ENCODE measurements around the gene CST11.

CST11 gene, protein sequence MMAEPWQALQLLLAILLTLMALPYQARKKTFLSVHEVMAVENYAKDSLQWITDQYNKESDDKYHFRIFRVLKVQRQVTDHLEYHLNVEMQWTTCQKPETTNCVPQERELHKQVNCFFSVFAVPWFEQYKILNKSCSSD

GRCh38 chr20:23452776-23453175, at the start of gene CST11:
Gene CST11 (minus strand): TSS chr20:23452876. CDS start chr20:23452811, 65 bp downstream.
- DNase-seq (ENCODE audit: low read depth): no peak
- Histone ChIP-seq H3K4me1 (ENCODE audit: control insufficient read depth, insufficient read depth, low read length) (no peaks in the 10 kb centered on the region), H3K36me3 (ENCODE audit: control insufficient read depth, insufficient read depth, low read length, severe bottlenecking) (no peaks in the 10 kb centered on the region), H3K27me3 (replicated peaks; ENCODE audit: control insufficient read depth, insufficient read depth, low read length) (peaks cover 33% of the 10 kb centered on the region), H3K9me3 (ENCODE audit: control insufficient read depth, low read length) (peaks cover 5% of the 10 kb centered on the region), H3K9ac (ENCODE audit: low read length) (no peak within 1 kb of the TSS), H3K4me3 (ENCODE audit: low read length) (no peak within 1 kb of the TSS)

DNA sequence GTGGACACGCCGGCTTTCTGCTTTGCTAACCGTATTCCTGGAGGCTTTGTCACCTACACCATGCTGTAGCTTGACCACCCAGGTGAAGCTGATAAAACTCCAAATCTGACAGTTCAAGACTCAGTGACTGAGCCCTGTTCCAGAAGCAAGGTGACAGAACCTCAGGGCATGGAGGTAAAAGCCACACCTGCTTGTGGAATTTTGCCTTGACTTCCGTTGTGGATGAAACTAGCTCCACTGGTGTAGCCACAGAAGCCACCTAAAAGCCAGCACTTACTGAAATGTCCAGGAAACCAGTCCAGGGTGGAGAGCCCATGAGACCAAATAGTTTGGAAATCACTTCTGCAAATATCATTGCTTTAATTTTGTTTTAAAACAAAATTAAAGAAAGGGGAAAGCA, 49.2 kb upstream of the CST11 start:
- no peak overlapping the region for H3K4me3 ChIP-seq (ENCODE audit: low read length)
- H3K9ac ChIP-seq (ENCODE audit: low read length): no peak overlapping the region
- H3K36me3 ChIP-seq (ENCODE audit: control insufficient read depth, insufficient read depth, low read length, severe bottlenecking): no peaks in the 10 kb centered on the region
- DNase-seq (ENCODE audit: low read depth): no peak
- peaks cover 38% of the 10 kb centered on the region for H3K27me3 ChIP-seq (replicated peaks; ENCODE audit: control insufficient read depth, insufficient read depth, low read length)
- no peaks in the 10 kb centered on the region for H3K9me3 ChIP-seq (ENCODE audit: control insufficient read depth, low read length)
- no peaks in the 10 kb centered on the region for H3K4me1 ChIP-seq (ENCODE audit: control insufficient read depth, insufficient read depth, low read length)

- no peak for DNase-seq (ENCODE audit: low read depth)
- peaks cover 28% of the 10 kb centered on the region for H3K27me3 ChIP-seq (replicated peaks; ENCODE audit: control insufficient read depth, insufficient read depth, low read length)
- no peaks in the 10 kb centered on the region for H3K36me3 ChIP-seq (ENCODE audit: control insufficient read depth, insufficient read depth, low read length, severe bottlenecking)
- H3K9me3 ChIP-seq (ENCODE audit: control insufficient read depth, low read length): no peaks in the 10 kb centered on the region
- no peaks in the 10 kb centered on the region for H3K4me1 ChIP-seq (ENCODE audit: control insufficient read depth, insufficient read depth, low read length)
- no peak overlapping the region for H3K4me3 ChIP-seq (ENCODE audit: low read length)
- no peak overlapping the region for H3K9ac ChIP-seq (ENCODE audit: low read length)
Observed at GRCh38 chr20:23497536-23497935, 44.9 kb upstream of the CST11 start.

DNA sequence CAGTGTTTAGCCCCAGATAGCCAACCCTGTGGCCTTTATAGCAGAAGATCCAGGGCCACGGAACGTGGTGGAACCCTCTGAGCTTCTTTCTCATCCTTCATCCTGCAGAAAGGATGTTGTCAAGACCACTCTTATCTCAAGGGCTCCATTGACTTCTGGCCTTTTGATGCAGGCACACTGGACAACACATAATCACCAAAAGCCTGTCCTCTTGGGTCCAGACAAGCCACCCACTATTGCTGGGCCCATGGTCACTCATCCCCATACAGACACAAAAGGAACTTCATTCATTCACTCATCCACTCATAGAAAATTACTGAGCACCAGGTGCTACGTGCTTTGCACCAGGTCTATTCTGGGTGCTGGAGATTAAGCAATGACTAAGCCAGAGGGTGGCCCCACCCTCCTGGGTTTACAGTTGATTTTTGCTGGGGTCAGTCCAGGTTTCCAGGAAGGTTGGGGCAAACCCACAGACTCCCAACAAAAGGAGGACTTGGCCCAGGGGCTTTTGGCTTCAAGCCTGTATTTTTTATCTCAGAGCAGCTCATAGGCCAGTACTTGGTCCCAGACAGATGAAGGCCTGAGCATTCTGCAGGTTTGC, 40.6 kb upstream of the CST11 start:
- Histone ChIP-seq H3K9ac (ENCODE audit: low read length) (no peak overlapping the region), H3K27me3 (replicated peaks; ENCODE audit: control insufficient read depth, insufficient read depth, low read length) (peaks cover 7% of the 10 kb centered on the region), H3K9me3 (ENCODE audit: control insufficient read depth, low read length) (peaks cover 4% of the 10 kb centered on the region), H3K4me1 (ENCODE audit: control insufficient read depth, insufficient read depth, low read length) (no peaks in the 10 kb centered on the region), H3K36me3 (ENCODE audit: control insufficient read depth, insufficient read depth, low read length, severe bottlenecking) (no peaks in the 10 kb centered on the region), H3K4me3 (ENCODE audit: low read length) (no peak overlapping the region)
- no peak for DNase-seq (ENCODE audit: low read depth)

DNA sequence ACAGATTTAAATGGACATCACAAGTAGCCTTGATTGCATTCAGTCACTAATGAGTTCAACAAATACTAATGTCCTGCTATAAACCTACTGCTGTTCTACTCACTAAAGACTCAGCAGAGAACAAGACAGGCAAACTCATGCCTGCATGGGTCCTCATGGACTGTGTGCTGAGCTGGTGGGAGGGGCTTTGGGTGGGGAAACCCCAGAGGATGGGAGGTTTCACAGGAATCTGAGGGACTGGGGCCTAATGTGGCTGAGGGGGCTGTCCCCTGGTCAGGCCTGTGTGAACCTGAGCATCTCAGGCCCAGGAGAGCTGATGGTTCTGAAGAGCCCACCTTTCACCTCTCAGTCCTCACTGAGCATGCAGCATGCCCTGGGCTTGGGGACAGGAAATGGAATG, 39.6 kb upstream of the CST11 start:
- Histone ChIP-seq H3K36me3 (ENCODE audit: control insufficient read depth, insufficient read depth, low read length, severe bottlenecking) (no peaks in the 10 kb centered on the region), H3K4me3 (ENCODE audit: low read length) (no peak overlapping the region), H3K27me3 (replicated peaks; ENCODE audit: control insufficient read depth, insufficient read depth, low read length) (peaks cover 7% of the 10 kb centered on the region), H3K9me3 (ENCODE audit: control insufficient read depth, low read length) (peaks cover 4% of the 10 kb centered on the region), H3K9ac (ENCODE audit: low read length) (no peak overlapping the region), H3K4me1 (ENCODE audit: control insufficient read depth, insufficient read depth, low read length) (no peaks in the 10 kb centered on the region)
- no peak for DNase-seq (ENCODE audit: low read depth)

GRCh38 chr20:23490817-23491216, 38.1 kb upstream of the CST11 start, which contains the start of gene CST8:
Gene CST8 (plus strand): TSS chr20:23491117. CDS start chr20:23491668, 551 bp downstream.
- no peaks in the 10 kb centered on the region for H3K36me3 ChIP-seq (ENCODE audit: control insufficient read depth, insufficient read depth, low read length, severe bottlenecking)
- H3K27me3 ChIP-seq (replicated peaks; ENCODE audit: control insufficient read depth, insufficient read depth, low read length): peaks cover 7% of the 10 kb centered on the region
- H3K4me3 ChIP-seq (ENCODE audit: low read length): no peak within 1 kb of the TSS
- no peak within 1 kb of the TSS for H3K9ac ChIP-seq (ENCODE audit: low read length)
- no peaks in the 10 kb centered on the region for H3K4me1 ChIP-seq (ENCODE audit: control insufficient read depth, insufficient read depth, low read length)
- DNase-seq (ENCODE audit: low read depth): no peak
- peaks cover 4% of the 10 kb centered on the region for H3K9me3 ChIP-seq (ENCODE audit: control insufficient read depth, low read length)

DNA sequence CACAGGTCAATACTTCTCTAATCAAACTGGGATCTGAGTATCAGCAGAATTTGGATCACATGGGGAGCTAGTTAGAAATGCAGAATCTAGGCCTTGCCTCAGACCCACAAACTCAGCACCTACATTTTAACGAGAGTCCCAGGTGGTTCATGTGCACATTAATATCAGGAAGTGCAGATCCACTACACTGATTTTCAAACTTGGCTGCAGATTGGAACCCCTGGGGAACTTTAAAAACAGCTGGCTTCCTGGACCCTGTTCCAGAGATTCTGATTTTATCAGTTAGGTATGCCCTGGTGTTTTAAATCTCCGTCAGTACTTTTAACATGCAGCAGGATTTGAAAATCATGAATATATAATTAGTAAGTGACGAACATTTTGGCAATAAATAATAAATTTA, 36.3 kb upstream of the CST11 start:
- DNase-seq (ENCODE audit: low read depth): no peak
- Histone ChIP-seq H3K9ac (ENCODE audit: low read length) (no peak overlapping the region), H3K4me1 (ENCODE audit: control insufficient read depth, insufficient read depth, low read length) (no peaks in the 10 kb centered on the region), H3K36me3 (ENCODE audit: control insufficient read depth, insufficient read depth, low read length, severe bottlenecking) (no peaks in the 10 kb centered on the region), H3K4me3 (ENCODE audit: low read length) (no peak overlapping the region), H3K27me3 (replicated peaks; ENCODE audit: control insufficient read depth, insufficient read depth, low read length) (peaks cover 19% of the 10 kb centered on the region), H3K9me3 (ENCODE audit: control insufficient read depth, low read length) (peaks cover 4% of the 10 kb centered on the region)

- no peaks in the 10 kb centered on the region for H3K36me3 ChIP-seq (ENCODE audit: control insufficient read depth, insufficient read depth, low read length, severe bottlenecking)
- H3K4me3 ChIP-seq (ENCODE audit: low read length): no peak overlapping the region
- H3K9ac ChIP-seq (ENCODE audit: low read length): no peak overlapping the region
- H3K27me3 ChIP-seq (replicated peaks; ENCODE audit: control insufficient read depth, insufficient read depth, low read length): peaks cover 19% of the 10 kb centered on the region
- no peak for DNase-seq (ENCODE audit: low read depth)
- peaks cover 4% of the 10 kb centered on the region for H3K9me3 ChIP-seq (ENCODE audit: control insufficient read depth, low read length)
- H3K4me1 ChIP-seq (ENCODE audit: control insufficient read depth, insufficient read depth, low read length): no peaks in the 10 kb centered on the region
Observed at GRCh38 chr20:23488470-23488869, 35.8 kb upstream of the CST11 start.

GRCh38 chr20:23484081-23484480, 31.4 kb upstream of the CST11 start:
- H3K36me3 ChIP-seq (ENCODE audit: control insufficient read depth, insufficient read depth, low read length, severe bottlenecking): no peaks in the 10 kb centered on the region
- H3K4me1 ChIP-seq (ENCODE audit: control insufficient read depth, insufficient read depth, low read length): no peaks in the 10 kb centered on the region
- DNase-seq (ENCODE audit: low read depth): no peak
- H3K4me3 ChIP-seq (ENCODE audit: low read length): no peak overlapping the region
- no peak overlapping the region for H3K9ac ChIP-seq (ENCODE audit: low read length)
- H3K9me3 ChIP-seq (ENCODE audit: control insufficient read depth, low read length): peaks cover 6% of the 10 kb centered on the region
- H3K27me3 ChIP-seq (replicated peaks; ENCODE audit: control insufficient read depth, insufficient read depth, low read length): peaks cover 12% of the 10 kb centered on the region

DNA sequence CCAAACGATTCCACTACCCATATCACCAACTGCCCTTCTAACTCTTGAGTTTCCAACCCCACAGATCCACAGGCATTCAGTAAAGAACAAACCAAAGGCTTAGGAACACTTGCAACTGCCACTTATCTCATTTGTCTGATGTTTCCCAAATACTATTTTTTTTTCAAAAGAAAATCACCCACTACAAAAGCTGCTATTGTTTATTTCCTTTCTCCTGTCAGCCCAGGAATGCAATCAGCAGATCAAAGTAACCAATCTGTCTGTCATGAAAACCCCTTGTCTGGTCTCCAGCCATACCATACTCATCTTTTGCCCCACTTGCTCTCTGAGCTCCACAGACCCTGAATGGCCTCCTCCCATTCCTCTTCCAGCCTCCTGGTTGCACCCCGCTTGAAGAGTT, 29.5 kb upstream of the CST11 start:
- Histone ChIP-seq H3K9ac (ENCODE audit: low read length) (no peak overlapping the region), H3K27me3 (replicated peaks; ENCODE audit: control insufficient read depth, insufficient read depth, low read length) (peaks cover 12% of the 10 kb centered on the region), H3K36me3 (ENCODE audit: control insufficient read depth, insufficient read depth, low read length, severe bottlenecking) (no peaks in the 10 kb centered on the region), H3K4me3 (ENCODE audit: low read length) (no peak overlapping the region), H3K9me3 (ENCODE audit: control insufficient read depth, low read length) (peaks cover 6% of the 10 kb centered on the region), H3K4me1 (ENCODE audit: control insufficient read depth, insufficient read depth, low read length) (no peaks in the 10 kb centered on the region)
- DNase-seq (ENCODE audit: low read depth): no peak

DNA sequence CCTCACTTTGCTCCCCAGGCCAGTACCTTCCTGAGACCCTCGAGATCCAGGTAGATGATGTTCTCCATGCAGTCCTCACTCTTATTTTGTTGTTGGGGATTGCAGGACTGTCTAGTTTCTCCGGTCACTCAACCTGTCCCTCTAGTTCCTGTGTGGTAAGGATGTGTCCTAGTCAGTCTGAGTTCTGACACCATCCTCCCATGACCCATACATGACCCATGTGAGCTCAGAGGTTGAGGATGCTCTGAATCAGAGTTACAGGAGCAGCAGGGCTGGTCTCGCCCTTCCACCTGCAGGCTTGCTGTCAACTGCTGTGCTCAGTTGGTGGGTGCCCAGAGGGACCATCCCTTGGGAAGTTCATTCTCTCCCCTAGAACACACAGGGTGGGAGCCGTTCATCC, 26.4 kb upstream of the CST11 start:
- no peak overlapping the region for H3K4me3 ChIP-seq (ENCODE audit: low read length)
- H3K36me3 ChIP-seq (ENCODE audit: control insufficient read depth, insufficient read depth, low read length, severe bottlenecking): no peaks in the 10 kb centered on the region
- H3K27me3 ChIP-seq (replicated peaks; ENCODE audit: control insufficient read depth, insufficient read depth, low read length): peaks cover 8% of the 10 kb centered on the region
- no peak for DNase-seq (ENCODE audit: low read depth)
- H3K9ac ChIP-seq (ENCODE audit: low read length): no peak overlapping the region
- peaks cover 6% of the 10 kb centered on the region for H3K9me3 ChIP-seq (ENCODE audit: control insufficient read depth, low read length)
- H3K4me1 ChIP-seq (ENCODE audit: control insufficient read depth, insufficient read depth, low read length): no peaks in the 10 kb centered on the region

GRCh38 chr20:23477223-23477622, 24.5 kb upstream of the CST11 start:
- H3K4me3 ChIP-seq (ENCODE audit: low read length): no peak overlapping the region
- DNase-seq (ENCODE audit: low read depth): no peak
- peaks cover 6% of the 10 kb centered on the region for H3K9me3 ChIP-seq (ENCODE audit: control insufficient read depth, low read length)
- H3K9ac ChIP-seq (ENCODE audit: low read length): no peak overlapping the region
- no peaks in the 10 kb centered on the region for H3K4me1 ChIP-seq (ENCODE audit: control insufficient read depth, insufficient read depth, low read length)
- peaks cover 7% of the 10 kb centered on the region for H3K27me3 ChIP-seq (replicated peaks; ENCODE audit: control insufficient read depth, insufficient read depth, low read length)
- no peaks in the 10 kb centered on the region for H3K36me3 ChIP-seq (ENCODE audit: control insufficient read depth, insufficient read depth, low read length, severe bottlenecking)
